HG03342 (cell line): Measurements from ENCODE around the gene SLC25A21.

Experiments used
- ATAC-seq: cut with Tn5 transposase; IDR thresholded peaks from one replicate; pipeline ENCODE4 v1.9.1; 2021; ENCODE audit warnings: mild to moderate bottlenecking, moderate library complexity; ENCODE audit not compliant: unreplicated experiment

The SLC25A21 gene

DNA sequence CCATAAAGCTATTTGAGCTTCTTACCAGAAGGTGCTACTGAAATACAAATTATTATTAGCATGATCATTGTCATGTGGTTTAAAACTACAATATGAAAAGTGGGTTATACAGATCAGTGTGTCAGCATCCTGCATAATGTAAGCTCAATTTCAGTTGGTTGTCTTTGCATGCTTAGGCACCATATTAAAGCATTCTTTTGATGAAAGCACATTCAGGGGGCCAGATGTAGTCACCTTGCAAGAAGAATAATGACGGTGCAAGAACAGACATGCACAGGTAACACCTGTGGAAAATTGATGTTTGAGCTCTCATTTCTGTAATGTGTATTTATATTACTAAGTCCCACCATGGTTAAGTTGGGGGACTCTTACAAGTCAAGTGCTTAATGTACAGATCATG lies 386.9 kb downstream of the SLC25A21 start:
- no peak for ATAC-seq

DNA sequence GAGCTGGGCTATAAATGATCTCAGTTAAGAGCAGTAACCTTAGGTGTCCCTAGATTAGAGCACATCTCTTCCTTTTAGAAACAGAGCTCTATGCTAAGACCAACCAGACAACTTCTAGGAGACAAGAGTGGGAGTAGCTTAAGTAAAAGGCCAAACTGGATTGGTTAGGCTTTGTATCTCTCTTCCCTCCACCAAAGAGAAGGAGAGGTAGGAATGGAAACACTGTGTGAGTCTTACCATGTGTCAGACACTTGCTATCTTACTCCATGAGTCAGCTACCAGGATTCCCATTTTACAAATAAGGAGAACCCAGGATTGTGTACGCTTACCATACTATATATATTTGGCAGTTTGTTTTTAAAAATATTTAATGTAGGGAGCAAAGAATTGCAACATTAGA lies 387.9 kb downstream of the SLC25A21 start:
- no peak for ATAC-seq

DNA sequence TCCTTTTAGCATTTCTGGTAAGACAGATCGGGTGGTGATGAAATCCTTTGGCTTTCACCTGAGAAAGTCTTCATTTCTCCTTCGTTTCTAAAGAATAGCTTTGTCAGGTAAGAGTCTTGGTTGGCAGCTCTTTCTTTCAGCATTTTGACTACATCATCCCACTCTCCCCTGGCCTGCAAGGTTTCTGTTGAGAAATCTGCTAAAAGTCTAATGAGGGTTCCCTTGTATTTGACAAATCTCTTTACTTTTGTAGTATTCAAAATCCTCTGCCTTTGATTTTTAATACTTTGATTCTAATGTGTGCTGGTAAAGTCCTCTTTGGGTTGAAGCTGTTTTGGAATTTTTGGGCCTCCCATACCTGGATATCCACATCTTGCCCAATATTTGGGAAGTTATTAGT lies 390.5 kb downstream of the SLC25A21 start:
- no peak for ATAC-seq

DNA sequence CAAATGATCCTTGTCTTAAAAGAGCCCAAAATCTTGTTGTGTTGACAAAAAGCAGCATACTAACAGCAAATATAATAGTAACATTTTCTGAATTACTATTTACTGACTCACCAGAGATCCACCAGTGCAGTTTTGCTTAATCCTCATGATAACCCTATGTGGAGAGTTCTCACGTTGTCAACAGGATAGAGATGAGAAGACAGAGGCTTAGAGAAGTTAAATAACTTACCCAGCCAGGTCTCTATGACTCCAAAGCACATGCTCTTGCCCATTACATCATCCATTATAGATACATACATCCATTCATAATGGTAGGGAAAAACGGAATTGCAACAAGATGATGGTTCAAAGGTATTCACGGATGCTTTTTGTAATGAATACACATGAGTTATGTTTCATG lies 398.8 kb downstream of the SLC25A21 start:
- ATAC-seq = no peak

DNA sequence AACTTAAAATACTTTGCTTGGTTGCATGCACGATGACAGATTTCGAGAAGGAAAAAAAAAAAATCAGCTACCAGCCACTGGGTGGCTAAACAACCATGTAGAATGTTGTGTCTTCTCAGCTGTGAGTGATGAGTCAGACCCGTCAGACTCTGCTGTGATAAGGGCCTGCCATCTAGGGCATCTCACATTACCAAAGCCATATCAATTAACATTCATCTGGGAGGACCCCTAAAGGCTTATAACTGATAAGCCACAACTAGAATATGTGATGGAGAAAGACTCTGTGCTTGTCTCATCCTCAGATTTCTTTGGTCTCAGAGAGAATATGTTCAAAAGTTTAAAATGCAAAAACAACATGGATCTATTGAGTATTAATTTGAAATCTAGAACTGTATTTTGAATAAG lies 399.3 kb downstream of the SLC25A21 start:
- ATAC-seq = no peak

DNA sequence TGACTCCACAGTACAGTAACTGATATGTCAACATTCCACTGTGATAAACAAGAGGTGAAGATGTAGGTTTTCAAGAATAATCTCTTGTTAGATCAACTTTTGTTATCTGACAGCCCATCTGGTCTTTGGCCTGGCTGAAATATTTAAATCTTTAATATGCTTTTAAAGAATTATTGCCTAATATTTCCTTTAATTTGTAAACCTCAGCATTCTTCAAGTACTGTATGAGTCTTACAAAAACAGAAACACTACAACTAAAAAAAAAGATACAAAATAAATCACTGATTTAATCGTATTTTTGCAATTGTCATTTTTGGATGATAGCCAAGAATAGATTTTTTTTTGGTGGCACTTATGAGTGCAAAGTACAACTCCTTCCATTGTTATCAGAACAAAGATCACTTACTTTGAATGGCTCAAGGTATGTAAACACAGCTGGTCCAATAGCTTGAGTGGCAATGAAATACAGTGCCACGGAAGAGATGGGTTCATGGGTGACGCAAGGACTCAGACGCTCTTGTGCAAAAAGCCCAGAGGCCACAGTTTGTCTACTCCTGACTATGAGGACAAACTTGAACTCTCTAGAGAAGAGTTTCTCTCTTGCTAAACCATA lies 401.3 kb downstream of the SLC25A21 start:
- ATAC-seq = no peak

DNA sequence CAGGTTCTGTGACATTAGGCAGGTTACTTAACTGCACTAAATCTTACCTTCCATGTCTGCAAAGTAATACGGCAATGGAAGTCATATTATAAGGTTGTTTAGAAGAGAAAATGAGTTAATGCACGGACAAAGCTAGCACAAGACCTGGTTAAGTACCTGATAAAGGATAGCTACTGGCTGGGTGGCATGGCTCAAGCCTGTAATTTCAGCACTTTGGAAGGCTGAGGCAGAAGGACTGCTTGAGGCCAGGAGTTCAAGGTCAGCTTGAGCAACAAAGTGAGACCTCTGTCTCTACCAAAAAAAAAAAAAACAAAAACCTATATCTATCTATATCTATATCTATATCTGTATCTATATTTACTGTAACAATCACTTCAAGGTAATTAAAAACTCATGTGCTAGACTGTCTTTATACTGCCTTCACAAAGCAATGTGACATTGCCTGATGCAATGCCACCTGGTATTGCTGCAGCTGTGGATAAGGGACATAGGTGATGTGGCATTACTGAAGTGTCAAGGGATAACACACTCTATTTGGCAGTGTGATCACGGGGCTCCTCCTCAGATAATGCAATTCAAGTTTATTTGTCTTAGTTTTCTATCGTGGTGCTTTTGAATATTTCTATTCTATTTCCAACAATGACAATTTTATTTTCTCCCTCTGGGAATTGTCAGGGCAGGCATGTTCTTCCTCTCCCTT lies 403.6 kb downstream of the SLC25A21 start:
- no peak for ATAC-seq

DNA sequence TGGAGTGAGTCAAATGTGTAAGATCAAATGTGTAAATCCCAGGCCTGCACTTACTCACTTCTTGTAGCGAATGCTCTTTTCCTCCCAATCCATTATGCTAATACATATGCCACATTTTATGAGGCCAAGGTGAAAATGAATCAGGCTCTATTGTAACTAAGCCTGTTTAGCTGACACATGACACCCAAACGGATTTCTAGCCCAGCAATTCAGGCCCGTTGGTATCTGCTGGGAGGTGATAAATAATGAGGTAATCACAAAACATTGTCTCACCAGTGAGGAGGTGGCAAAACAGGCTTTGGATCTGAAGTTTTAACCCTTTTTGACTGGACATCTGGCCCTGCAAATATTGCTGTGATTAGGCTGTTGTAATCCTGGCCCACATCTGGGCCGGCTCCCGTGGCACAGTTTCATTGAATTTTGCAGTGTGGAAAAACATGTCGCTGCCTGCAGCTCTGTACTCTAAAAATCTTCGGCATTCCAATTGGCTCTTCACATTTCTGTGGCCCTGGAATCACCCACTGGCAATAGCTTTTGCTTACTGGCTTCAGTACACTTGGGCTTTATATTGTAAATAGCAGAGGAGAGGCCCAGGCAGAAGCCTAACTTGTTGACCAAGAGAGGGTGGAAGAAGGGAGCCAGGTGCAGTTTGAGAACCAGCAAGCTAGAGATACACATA lies 404.7 kb downstream of the SLC25A21 start:
- ATAC-seq = no peak

DNA sequence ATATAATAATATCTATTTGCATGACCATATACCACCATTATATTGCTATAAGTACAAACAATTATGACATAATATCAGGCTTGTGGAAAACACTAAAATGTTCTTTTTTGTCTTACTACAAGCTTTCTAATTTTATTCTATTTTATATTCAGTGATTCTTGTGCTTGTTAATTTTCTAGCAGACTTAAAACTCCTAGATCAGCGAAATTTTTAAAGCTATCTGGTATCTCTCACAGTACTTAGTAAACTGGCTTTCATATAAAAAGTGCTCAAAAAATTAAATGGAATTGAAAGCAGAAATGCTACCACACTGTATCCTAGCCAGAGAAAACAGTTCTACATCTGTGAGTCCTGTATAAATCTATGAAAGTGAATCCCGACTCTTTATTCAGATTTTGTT lies 405.4 kb downstream of the SLC25A21 start:
- ATAC-seq = no peak

DNA sequence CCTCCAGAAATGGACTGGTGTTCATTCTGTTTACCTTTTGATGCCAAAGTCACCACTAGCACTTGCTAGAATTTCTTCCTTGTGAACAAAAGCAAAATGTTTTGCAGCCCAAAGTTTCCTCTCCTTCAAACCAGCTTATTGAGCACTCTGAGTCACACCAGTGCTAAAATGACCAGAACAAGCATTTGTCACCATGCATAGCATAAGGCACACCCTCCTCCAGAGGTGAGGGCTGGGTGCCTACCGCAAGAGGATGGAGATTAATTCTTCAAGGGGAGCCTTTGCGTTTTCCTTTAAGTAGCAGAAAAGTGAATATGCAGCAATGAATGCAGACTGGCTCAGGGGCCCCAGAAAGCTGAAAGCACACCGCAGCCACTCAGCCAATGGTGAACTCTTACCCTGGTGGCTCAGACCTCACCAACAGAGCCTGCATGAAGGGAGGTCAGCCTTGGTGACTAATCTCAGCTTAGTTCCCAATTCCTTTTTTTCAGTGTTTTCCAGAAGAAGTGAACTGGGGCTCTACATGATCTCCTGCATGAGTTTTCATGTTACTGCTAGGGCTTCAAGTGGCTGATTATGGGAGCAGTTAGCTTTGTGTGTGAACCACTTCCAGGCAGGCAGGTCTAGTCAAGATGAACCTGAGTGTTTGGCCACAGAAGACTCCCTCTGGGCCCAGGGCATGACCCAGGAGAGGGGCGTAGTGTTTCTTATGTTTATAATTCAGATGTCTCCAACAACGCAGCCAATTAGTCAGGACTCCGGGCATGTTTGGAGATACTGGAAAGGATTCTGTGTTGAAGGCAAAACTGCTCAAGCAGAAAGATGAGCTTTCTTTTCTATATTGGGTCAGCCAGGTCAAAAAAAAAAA lies 414.4 kb downstream of the SLC25A21 start:
- no peak for ATAC-seq

DNA sequence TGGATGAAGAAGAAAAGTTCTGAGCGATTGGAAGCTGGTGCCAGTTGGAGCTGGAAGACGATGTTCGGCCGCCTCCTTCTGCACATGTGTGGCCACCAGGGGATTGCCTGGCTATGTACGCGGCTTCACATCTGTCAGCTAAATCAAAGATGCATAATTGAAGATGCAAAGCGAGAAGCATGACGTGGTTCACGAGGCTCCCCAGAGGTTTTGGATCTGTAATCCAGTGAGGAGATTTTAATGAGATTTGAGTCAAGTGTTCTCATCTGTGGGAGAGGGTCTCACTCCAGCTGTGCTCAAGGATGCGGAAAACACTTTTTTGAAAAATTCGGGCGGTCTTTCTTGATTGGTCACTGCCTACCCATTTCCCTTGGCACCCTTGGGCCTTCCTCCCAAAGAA lies 416.2 kb downstream of the SLC25A21 start:
- no peak for ATAC-seq

DNA sequence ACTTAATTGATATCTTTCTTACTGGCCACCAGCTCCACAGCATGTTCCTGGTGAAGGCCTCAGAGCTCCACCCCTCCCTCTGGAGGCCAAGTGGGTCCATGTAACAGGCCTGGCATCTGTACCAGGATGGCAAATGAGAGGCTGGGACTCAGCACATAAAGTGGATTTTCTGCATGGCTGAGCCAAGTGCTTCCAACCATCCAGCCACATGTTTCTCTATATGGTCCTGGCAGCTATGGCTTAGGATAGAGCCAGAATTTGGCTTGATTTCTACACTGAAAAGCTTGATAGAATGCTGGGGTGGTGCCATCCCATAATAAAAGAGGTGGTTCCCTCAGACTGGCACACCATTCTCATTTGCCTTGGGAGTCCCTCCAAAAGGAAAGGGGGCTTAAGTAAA lies 416.6 kb downstream of the SLC25A21 start:
- ATAC-seq = no peak

DNA sequence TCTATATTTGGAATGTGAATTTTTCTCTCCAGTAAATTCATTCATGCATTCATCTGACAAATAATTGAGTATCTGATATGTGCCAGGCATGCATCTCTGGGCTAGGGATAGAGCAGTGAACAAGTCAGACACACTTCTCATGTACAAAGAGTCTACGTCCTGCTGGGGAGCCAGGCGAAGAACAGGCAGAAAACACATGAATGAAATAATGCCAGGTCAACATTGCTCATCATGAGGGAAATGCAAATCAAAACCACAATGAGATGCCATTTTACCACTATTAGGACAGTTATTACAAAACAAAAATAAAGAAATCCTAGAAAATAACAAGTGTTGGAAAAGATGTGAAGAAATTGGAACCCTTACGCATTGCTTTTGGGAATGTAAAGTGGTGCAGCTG lies 420.5 kb downstream of the SLC25A21 start:
- no peak for ATAC-seq

DNA sequence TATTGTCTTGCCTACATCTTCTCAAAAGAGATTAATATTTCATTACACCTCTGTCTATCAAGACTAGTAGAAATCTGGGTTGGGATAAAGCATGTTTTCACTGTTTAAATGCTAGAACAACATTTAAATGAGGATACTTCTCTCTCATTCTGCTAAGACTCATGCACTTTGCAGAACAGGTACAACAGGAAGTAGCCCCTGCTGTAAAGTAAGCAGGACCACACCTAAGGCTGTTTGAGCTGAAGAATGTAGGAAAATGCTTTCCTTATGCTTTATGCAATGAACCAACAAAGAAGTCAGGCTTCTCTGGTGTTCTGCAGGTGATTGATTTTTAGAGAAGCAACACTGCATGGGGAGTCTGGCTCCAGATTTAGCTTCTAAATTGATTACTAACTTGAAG lies 421.3 kb downstream of the SLC25A21 start:
- ATAC-seq = no peak

DNA sequence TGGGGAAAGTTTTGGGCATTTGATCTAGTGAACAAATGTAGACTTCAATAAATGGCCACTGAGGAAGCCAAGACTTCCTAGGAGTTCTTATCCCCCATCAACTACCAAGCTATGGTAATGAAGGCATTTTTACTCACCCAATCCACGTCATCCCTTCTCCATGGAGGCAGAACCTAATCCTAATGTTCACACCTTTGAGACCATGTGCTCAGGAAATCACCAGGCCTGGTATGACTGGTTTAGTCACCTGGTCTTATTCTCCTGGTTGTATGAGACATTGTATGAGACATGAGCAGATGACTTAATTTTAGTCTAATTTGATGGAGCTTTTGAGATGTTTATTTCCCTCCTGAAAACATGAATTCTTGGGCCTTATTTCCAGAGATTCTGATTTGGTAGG lies 422.2 kb downstream of the SLC25A21 start:
- ATAC-seq = no peak

DNA sequence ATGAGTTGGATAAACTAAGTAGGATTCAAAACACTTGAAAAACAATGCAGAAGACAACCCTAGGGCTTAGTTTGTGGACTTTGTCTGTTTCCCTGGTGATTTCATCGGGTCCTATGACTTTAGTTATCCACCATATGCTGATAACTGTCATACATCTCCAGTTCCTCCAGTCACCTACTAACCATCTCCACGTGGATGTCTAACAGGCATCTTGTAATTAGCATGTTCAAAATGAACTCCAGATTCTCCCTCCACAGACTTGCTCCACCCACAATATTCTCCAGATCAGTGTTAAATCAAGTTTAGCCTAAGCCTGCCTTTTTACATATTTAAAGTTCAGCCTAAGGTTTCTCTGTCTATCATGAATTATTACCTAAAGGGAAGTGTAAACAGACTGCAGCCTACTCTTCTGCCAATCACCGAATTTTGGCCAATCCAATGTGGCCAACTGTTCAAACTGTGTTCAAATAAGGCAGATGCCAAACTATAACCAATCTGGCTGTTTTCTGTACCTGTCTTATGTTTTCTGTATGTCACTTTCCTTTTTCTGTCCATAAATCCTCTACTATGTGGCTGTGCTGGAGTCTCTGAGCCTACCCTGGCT lies 423.7 kb downstream of the SLC25A21 start:
- no peak for ATAC-seq

DNA sequence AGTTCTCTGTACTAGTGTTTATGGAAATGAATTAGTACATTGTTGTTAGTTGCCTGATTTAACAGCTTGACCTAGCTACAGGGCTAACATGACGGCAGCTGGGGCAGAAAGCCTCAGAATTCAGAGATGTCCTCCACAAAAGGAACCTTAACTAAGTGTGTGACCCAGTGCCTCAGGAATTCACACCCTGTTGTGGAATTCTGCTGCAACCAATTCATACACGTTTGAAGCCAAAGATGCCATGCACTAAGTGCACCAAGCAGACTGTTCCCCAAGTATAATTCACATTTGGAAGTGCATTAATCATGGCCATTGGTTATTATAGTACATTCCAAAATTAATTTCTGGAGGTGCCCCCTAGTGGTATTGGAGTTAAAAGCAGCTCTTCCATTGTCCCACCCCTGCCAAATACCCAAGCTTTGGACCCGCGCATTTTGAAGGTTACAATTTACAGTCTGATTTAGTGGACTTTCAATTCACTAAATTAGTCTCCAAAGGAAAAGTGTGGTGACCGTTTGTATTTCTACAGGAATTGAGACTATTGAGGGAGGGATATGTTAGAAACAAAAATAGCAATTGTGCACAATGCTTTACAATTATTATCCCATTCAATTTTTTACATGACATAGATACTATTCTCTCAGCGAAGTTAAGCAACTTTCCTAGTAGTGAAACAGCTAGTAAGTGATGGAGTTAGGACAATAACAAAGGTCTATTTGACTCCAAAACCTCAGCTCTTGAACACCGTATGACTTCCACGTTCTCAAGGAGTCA lies 424.8 kb downstream of the SLC25A21 start:
- ATAC-seq = no peak

DNA sequence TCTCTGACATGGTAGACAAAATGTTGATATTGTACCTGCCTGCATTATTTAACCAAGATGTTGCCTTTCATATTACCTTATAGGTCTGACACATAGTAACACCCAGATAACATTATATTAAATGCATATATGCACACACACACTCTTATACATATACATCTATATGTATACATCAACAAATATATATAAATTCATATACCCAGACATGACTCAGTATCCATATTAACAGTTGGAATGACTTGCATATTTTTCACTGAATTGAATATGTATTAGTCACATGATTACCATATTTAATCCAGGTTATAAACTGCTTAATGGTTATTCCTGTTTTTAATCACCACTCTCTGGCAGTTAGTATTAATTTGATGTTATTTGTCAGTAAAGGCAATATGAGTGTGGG lies 425.5 kb downstream of the SLC25A21 start:
- ATAC-seq = no peak

DNA sequence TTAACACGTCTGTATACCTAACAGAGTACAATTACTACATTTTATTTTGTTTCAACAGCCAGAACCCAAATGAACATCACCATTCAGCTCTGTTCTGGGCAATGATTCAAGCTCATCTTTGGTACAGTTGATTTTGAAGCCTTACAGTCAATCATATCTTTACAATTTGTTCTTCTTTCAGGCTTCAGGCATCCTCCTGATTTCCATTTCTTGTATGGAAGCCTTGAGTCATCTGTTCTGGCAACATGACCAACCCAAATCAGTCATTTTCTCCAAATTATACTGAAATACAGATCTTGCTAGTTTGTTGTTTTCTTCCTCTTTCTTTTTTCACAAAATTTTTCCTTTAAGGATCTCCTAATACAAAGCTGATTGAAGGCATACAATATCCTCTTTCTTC lies 430.5 kb downstream of the SLC25A21 start:
- no peak for ATAC-seq

DNA sequence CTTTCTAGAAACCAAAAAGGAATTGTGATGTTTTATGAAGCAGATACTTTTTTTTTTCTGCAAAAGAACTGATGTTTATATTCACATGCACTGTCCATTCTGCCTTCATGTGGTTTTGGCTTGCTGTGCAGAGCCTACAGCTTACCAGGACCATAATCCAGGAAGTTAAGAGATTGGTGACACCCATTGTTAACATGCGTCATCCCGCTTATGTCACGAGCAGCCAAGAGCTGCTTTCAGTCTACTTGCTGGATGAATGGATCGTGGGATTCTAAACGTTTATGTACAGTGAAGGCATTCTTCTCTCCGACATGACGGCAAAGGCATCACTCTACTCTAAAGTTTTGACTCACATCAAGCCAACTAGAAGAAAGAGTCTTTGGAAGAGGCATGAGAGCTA lies 434.1 kb downstream of the SLC25A21 start:
- ATAC-seq = no peak
